ENCODE data around the gene LIG1. TPM values are rescaled to one million over a fixed set of nuclear protein-coding genes. Genes with fewer than 3 reads are reported as not detected.

LIG1 gene
- total and polyA plus RNA-seq, 8 donors: 26.7 to 72.1 (median 61.9) TPM

DNA sequence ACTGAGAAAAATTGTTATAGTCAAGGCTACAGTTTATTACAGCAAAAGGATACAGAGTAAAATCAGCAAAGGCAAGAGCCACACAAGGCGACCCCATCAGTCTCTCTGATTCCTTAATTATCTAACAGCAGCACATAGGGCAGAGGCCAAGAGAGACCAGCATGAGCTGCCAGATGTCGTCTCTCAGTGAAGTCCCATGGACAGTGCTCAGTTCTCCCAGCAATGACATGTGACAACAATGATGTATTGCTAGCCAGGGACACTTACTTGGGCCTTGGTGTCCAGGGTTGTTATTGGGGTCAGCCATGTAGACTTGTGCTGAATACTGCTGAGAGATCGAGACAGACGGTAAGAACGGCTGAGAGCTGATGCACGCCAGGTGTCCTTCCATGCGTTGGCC is 22.6 kb upstream of the LIG1 start:
- Histone ChIP-seq H3K9me3 (no peaks in the 10 kb centered on the region), H3K4me1 (peaks cover 0 to 9% of the 10 kb centered on the region in 2 donors), H3K4me3 (no peak overlapping the region), H3K27me3 (peaks cover 0 to 23% of the 10 kb centered on the region in 2 donors), H3K36me3 (peaks cover 0 to 10% of the 10 kb centered on the region in 2 donors), H3K27ac (no peak overlapping the region)
- intact Hi-C loops (cut with DNase I): no loop called here
- DNase-seq: no peak
- no peak for ATAC-seq
- TF ChIP-seq, protein P1, sequence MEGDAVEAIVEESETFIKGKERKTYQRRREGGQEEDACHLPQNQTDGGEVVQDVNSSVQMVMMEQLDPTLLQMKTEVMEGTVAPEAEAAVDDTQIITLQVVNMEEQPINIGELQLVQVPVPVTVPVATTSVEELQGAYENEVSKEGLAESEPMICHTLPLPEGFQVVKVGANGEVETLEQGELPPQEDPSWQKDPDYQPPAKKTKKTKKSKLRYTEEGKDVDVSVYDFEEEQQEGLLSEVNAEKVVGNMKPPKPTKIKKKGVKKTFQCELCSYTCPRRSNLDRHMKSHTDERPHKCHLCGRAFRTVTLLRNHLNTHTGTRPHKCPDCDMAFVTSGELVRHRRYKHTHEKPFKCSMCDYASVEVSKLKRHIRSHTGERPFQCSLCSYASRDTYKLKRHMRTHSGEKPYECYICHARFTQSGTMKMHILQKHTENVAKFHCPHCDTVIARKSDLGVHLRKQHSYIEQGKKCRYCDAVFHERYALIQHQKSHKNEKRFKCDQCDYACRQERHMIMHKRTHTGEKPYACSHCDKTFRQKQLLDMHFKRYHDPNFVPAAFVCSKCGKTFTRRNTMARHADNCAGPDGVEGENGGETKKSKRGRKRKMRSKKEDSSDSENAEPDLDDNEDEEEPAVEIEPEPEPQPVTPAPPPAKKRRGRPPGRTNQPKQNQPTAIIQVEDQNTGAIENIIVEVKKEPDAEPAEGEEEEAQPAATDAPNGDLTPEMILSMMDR (IDR thresholded peaks at IDR 0.05): no peak

DNA sequence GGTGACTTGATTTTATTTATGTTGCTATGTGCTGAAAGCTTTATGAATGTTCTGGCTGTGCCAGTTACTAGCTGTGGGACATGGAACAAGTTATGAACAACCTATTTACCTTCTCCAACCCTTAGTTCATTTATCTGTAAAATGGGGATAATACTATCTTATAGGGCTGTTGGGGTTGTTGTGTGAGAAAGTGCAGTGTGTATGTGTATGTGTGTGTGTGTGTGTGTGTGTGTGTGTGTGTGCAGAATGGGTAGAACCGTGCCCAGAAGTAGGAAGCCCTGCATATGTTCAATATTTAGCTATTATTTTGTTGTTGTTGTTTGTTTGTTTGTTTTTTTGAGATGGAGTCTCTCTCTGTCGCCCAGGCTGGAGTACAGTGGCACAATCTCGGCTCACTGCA is 20.7 kb upstream of the LIG1 start:
- Histone ChIP-seq H3K4me1 (no peaks in the 10 kb centered on the region), H3K9me3 (no peaks in the 10 kb centered on the region), H3K27ac (no peak overlapping the region), H3K4me3 (no peak overlapping the region), H3K36me3 (peaks cover 0 to 14% of the 10 kb centered on the region in 2 donors), H3K27me3 (peaks cover 0 to 13% of the 10 kb centered on the region in 2 donors)
- TF ChIP-seq, protein P1 (IDR thresholded peaks at IDR 0.05): no peak
- ATAC-seq (no peak), DNase-seq (no peak)
- intact Hi-C loops (cut with DNase I): no loop called here

DNA sequence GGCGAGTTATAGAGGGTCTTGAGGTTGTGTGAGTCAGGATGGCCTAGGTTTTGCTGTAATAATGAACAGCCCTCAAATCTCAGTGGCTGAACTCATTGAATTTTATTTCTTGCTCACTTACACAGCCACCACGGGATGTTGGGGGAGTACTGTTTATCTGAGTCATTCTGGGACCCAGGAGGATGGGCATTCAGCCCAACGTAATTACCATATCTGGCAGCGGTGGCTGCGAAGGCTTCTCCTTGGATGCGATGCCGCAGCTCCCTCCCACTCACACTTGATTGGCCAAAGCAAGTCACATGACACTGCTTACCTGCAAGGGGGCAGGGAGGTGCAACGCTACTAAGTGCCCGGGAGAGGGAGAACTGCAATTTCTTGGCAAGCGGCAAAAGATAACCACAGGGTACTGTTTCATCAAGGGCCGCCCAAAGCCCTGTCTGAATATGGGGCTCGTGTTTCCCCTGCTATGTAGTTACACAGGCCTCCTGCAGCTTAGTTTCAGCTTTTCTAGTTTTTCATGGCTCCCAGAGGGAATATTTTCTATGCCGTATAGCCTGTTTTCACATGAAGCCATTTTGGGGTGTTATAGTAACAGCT is 20.2 kb upstream of the LIG1 start:
- Histone ChIP-seq H3K36me3 (peaks cover 0 to 14% of the 10 kb centered on the region in 2 donors), H3K9me3 (no peaks in the 10 kb centered on the region), H3K27ac (no peak overlapping the region), H3K27me3 (peaks cover 0 to 8% of the 10 kb centered on the region in 2 donors), H3K4me1 (no peaks in the 10 kb centered on the region), H3K4me3 (no peak overlapping the region)
- TF ChIP-seq, protein P1 (IDR thresholded peaks at IDR 0.05): no peak
- intact Hi-C loops (cut with DNase I): no loop called here
- DNase-seq (peak in 1 of 4 donors; percentile 42), ATAC-seq (no peak)

DNA sequence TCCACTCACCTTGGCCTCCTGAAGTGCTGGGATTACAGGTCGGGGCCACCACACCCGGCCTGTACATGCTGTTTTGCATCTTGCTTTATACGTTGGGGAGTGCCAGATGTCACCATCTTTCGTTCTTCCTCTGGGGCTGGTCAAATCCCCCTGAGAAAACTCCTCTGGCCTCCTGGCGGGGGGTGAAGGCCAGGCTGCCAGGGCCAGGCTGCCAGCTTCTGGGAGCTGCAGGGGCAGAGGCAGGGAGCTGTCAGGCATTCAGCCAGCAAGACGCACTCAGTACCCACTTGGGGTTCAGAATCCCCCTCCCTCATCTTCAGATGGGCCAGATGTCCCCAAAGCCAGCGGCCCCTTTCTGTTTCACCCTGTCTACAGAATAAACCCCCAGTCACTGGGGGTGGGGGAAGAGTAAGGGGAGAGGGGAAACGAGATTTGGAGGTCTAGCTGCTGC is 16.4 kb upstream of the LIG1 start:
- Histone ChIP-seq H3K4me3 (no peak overlapping the region), H3K4me1 (no peaks in the 10 kb centered on the region), H3K27me3 (no peaks in the 10 kb centered on the region), H3K36me3 (peaks cover 0 to 32% of the 10 kb centered on the region in 2 donors), H3K9me3 (peaks cover 0 to 10% of the 10 kb centered on the region in 2 donors), H3K27ac (no peak overlapping the region)
- TF ChIP-seq, protein P1 (IDR thresholded peaks at IDR 0.05): no peak
- intact Hi-C loops (cut with DNase I): no loop called here
- no peak for ATAC-seq
- no peak for DNase-seq

DNA sequence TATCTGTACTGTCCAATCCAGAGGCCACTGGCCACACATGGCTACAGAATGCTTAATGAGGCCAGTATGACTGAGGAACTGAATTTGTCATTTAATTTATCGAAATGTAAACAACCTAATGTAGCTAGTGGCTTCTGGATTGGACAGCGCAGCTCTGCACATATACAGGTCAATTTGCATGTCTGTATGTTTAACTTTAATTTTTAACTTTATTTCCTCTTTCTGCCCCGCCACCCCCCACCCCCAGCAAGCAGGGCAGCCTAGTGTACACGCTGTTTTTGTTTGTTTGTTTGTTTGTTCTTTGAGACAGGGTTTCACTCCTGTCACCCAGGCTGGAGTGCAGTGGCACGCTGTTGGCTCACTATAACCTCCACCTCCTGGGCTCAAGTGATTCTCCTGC is 15.9 kb upstream of the LIG1 start:
- DNase-seq: no peak
- intact Hi-C loops (cut with DNase I): no loop called here
- TF ChIP-seq, protein P1 (IDR thresholded peaks at IDR 0.05): no peak
- H3K27ac ChIP-seq: no peak overlapping the region
- H3K4me3 ChIP-seq: no peak overlapping the region
- peaks cover 0 to 15% of the 10 kb centered on the region in 2 donors for H3K9me3 ChIP-seq
- ATAC-seq: no peak
- no peaks in the 10 kb centered on the region for H3K27me3 ChIP-seq
- H3K4me1 ChIP-seq: no peaks in the 10 kb centered on the region
- H3K36me3 ChIP-seq: peaks cover 0 to 33% of the 10 kb centered on the region in 2 donors
